BJ (cell line): ENCODE measurements around the gene DGCR6L. TPM values are rescaled to one million over a fixed set of nuclear protein-coding genes. Genes with fewer than 3 reads are reported as not detected.
"Not testable (repeated sequence)": the region's sequence is repeated elsewhere in the genome, so short reads cannot be mapped to it uniquely, and the experiment has no call there.

ENCODE experiments used
- CTCF ChIA-PET: fragments of 350-600 bp; formaldehyde crosslinking; extraction: SDS; loops from one replicate; lab custom pipeline; 2021; ENCODE audit warnings: antibody characterized with exemption, inconsistent platforms; lab: Yijun Ruan, JAX
- POLR2A ChIA-PET: fragments of 300-600 bp; sonication (Branson Sonifier 250); formaldehyde crosslinking; extraction: SDS; loops from one replicate; lab custom pipeline; 2021; ENCODE audit warnings: antibody characterized with exemption; lab: Charles Lee
- DNase-seq: peaks from one replicate; pipeline ENCODE4 v3.0.0-alpha.2; 2011; ENCODE audit warnings: low read depth
- H3K27me3 ChIP-seq: 2 replicates; pipeline ENCODE4 v1.6.0; 2011; ENCODE audit warnings: low read length; ENCODE audit not compliant: control insufficient read depth, insufficient read depth
- H3K36me3 ChIP-seq: 2 replicates; pipeline ENCODE4 v1.5.1; 2011; ENCODE audit warnings: low read length; ENCODE audit not compliant: control insufficient read depth, insufficient read depth
- H3K4me3 ChIP-seq: 2 replicates; pipeline ENCODE4 v1.5.1; 2011; ENCODE audit warnings: low read depth, mild to moderate bottlenecking, control low read depth, low read length
- polyA plus RNA-seq: library from polyadenylated mRNA; depleted of rRNA; stranded (reverse); fragments of >200 nt; gene quantifications from 2 replicates; pipeline ENCODE4 v1.2.3, GENCODE V29; 2011
- TF ChIP-seq, protein P1 (sequence below): IDR thresholded peaks from 2 replicates; pipeline ENCODE4 v1.5.1; 2011; ENCODE audit warnings: low read depth, mild to moderate bottlenecking, control low read depth, inconsistent platforms, low read length, moderate library complexity; ENCODE audit not compliant: insufficient read depth

Gene DGCR6L
- polyA plus RNA-seq, 1 experiment, result 65.8 TPM

DNA sequence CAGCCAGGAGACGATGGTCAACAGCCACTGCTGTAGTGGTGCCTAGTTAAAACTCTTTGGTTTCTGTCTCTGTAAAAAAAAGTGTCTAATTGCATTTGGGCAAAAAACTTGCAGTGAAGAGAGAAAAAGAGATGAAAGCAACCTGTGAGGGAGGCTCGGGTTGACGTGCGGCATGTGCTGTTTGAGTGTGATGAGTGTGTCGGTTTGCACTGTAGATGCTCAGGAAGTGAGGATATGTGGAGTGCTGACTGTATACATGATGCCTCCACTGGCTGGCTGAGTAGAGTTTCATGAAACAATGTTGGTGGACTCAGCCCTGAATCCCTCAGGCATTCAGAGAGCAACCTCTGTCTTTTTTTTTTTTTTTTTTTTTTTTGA lies 4.3 kb upstream of the DGCR6L start:
- no peak overlapping the region for H3K4me3 ChIP-seq
- CTCF ChIA-PET, result no interaction called here
- TF ChIP-seq, protein P1, sequence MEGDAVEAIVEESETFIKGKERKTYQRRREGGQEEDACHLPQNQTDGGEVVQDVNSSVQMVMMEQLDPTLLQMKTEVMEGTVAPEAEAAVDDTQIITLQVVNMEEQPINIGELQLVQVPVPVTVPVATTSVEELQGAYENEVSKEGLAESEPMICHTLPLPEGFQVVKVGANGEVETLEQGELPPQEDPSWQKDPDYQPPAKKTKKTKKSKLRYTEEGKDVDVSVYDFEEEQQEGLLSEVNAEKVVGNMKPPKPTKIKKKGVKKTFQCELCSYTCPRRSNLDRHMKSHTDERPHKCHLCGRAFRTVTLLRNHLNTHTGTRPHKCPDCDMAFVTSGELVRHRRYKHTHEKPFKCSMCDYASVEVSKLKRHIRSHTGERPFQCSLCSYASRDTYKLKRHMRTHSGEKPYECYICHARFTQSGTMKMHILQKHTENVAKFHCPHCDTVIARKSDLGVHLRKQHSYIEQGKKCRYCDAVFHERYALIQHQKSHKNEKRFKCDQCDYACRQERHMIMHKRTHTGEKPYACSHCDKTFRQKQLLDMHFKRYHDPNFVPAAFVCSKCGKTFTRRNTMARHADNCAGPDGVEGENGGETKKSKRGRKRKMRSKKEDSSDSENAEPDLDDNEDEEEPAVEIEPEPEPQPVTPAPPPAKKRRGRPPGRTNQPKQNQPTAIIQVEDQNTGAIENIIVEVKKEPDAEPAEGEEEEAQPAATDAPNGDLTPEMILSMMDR, result no peak
- no peaks in the 10 kb centered on the region for H3K36me3 ChIP-seq
- no peaks in the 10 kb centered on the region for H3K27me3 ChIP-seq
- POLR2A ChIA-PET, result no interaction called here
- DNase-seq, result no peak

DNA sequence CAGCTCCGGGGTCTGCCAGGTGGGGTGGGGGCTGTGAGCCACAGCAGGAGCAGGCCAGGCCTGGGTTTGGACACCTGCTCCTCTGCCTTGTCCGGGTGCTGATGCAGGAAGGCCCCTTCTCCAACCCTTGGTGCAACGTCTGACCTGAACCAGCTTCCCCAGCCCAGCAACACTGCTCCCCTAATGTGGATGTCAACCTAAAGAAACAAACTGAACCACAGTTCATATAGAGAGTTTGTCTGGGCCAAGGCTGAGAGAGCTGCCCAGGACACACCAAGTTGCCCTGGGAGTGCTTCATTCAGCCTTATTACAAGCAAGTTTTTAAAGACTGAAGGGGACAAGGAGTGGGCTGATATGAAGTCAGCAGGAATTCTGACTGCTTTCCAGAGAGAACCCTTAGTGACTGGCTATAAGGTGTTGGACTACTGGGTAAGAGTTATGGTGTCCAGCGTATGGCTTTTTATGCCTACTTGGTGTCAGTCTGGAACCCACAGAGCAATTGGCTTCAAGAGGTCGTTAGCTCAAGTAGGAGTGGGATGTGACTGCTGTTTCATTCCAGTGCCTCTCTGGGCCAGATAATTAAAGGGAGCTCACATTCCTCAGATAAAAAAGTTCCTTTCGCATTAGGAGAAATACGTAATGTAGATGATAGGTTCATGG lies 1.8 kb upstream of the DGCR6L start:
- CTCF ChIA-PET, DNase-seq, POLR2A ChIA-PET, H3K4me3 ChIP-seq, H3K36me3 ChIP-seq, H3K27me3 ChIP-seq: not testable (repeated sequence)

DNA sequence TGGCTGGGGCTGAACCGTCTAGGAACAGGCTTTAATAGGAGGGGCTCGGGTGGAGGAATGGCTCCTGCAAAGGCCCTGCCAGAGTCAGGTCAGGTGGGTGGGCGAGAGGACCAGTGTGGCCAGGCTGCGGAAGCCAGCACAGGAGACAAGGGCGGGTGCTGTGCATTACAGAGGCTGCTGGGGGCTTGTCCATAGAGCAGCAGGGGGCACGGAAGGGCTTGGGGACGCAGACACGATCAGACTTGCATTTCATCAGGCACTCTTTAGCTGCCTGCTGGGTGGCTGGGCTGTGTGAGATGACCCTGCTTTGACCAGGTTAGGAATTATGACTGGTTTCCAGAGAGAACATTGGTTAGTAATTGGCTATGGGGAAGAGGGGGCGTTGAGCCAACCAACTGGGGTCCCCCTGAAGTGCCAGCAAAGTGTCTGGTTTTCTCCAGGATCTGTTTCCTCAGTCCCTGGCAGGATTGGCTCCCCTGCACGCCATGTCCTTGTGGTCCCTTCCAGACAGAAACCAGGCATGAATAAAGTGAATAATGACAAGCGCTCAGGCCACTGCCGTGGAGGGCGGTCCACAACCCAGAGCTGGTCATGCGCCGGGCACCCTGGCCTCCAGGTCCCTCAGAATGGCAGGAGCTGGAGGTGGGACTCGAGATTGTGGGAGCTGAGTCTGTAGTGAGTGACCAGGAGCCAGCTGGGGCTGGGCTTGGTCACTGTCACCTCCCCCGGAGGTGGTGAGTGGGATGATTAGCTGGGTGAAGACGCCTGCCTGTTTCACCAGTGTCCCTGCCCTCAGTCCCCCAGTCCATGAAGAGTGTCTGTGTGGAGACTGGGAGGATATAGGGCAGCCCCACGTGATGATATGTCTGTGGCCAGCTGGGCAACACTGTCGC lies 1.0 kb upstream of the DGCR6L start:
- H3K27me3 ChIP-seq, CTCF ChIA-PET, H3K36me3 ChIP-seq, DNase-seq, POLR2A ChIA-PET: not testable (repeated sequence)
- H3K4me3 ChIP-seq, result peak overlapping the region; percentile 94

DNA sequence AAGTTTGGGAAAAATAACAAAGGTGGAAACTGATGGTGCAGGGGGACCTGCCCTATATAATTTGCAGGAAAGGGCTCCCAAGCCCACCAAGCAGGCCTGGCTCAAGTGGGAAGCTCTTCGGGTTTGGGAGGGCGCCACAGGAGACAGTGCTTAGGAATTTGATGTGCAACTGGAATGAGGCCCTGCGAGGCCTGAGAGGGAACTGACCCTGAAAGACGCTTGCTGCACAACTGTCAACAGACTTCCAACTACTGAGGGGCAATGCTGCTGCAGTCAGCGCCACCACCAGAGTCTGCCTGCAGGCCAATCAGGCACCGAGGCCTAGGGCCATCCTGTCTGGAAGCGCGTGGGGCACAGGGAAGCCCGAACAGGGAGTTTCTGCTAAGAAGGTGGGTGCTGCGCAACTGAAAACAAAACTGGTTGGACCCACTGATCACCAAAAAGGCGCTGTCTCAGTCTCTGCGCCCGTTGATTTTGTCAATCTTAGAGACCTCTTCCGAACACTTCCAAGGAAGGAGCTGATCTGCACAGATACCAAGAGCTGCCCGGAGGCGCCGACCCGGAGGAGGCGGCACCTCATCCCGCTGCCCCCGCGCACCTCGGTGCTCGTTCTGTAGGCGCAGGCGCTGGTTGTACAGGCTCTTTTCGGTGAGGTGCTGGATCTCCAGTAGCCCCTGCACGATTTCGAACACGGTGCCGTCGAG lies 667 bp downstream of the DGCR6L start:
- Histone ChIP-seq H3K36me3 (peaks cover 1% of the 10 kb centered on the region; the same call in 1 of the 2 replicates), H3K27me3 (no peaks in the 10 kb centered on the region), H3K4me3 (peak overlapping the region; percentile 94)
- ChIA-PET CTCF (interaction anchor here (1.1 to 1.5 kb wide), 2 partner anchors 60 to 163 kb away, joined by 3 to 9 read pairs; no protein-coding TSS in a partner anchor), POLR2A (no interaction called here)
- DNase-seq, result no peak
- TF ChIP-seq, protein P1, result no peak

DNA sequence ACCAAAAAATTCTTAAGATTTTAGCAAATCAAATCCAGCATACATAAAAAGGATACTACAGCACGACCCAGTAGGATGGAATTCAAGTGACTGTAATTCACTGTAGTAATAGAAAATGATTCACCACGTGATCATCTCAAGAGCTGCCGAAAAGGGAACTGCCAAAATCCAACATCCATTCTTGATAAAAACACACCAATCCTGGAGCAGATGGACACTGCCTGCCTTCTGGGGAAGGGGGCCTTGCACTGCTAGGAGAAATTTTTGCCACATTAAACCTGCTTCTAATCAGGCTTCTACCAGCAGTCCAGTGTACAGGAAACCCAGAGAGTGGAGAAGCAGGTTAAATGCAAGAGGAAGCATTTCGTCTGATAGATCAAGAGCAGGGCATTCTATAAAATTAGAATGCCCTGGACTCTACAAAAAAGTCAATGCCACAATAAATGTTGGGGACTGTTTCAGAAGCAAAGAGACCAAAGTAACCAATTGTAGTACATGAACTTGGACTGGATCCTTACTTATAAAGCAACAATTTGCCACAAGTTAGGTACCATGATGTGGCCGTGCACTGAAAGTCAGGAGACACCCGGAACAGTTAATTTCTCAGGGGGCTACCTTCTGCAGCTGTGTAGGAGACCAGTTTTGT lies 1.7 kb downstream of the DGCR6L start:
- H3K4me3 ChIP-seq, POLR2A ChIA-PET, DNase-seq, H3K36me3 ChIP-seq, H3K27me3 ChIP-seq: not testable (repeated sequence)
- CTCF ChIA-PET, result interaction anchor here (0.5 to 0.7 kb wide), 2 partner anchors 18 to 341 kb away, joined by 3 to 5 read pairs; no protein-coding TSS in a partner anchor

DNA sequence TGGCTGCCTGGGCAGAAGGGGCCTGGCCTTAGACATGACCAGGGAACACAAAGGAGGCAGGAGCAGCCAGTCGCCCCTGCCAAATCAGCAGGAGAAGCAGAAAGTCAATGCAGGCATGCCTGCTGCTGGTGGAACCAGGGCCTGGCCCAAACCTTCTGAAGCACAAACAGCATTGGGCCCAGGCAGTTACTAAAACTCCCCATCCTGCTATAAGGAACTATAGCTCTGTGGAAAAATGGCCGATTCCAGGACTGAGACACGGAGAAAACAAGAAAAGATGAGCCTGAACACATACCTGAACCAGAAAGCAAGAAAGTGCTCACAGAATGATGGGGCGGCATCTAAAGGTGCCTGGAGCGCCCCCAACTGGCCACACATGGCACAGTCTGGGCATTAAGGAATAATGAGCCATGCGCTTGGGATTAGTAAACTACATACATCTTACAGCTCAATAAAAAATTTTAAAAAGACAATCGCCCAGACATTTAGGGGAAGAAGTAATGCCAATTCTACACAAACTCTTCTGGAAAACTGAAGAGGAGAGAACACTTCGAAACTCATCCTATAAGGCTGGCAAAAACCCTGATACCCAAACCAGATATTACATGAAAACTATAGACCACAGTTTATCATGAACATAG lies 2.3 kb downstream of the DGCR6L start:
- H3K4me3 ChIP-seq, H3K36me3 ChIP-seq, DNase-seq, POLR2A ChIA-PET, H3K27me3 ChIP-seq: not testable (repeated sequence)
- CTCF ChIA-PET, result interaction anchor here (0.5 to 1.5 kb wide), 4 partner anchors 11 to 348 kb away, joined by 3 to 6 read pairs (median 4); no protein-coding TSS in a partner anchor
- TF ChIP-seq, protein P1, result peak; percentile 60
